HepG2 (cell line): ENCODE data around the gene SLC36A1. TPM values are rescaled to one million over a fixed set of nuclear protein-coding genes. Genes with fewer than 3 reads are reported as not detected.

Source experiments
- ATAC-seq: fragments of 200-7000 bp; cut with Tn5 transposase; 3 replicates; pipeline ENCODE4 v1.9.1; 2020; ENCODE audit warnings: mild to moderate bottlenecking, moderate library complexity
- BruUV-seq: library from RNA; stranded (reverse); fragments of 400-500 nt; replicated peaks from 2 replicates; lab custom pipeline; 2021; lab: Mats Ljungman, UMichigan
- CTCF ChIA-PET: fragments of 300-600 bp; formaldehyde crosslinking; extraction: SDS; loops from one replicate; lab custom pipeline; 2021; ENCODE audit warnings: low total read pairs, inconsistent platforms, low intra/inter-chr PET ratio; lab: Yijun Ruan, JAX
- POLR2A ChIA-PET: fragments of 350-600 bp; sonication (Branson Sonifier 250); formaldehyde crosslinking; loops from one replicate; lab custom pipeline; 2020; ENCODE audit warnings: antibody characterized with exemption, inconsistent platforms; lab: Yijun Ruan, JAX
- DNase-seq: peaks from one replicate; pipeline ENCODE4 v3.0.0-alpha.2; 2015; ENCODE audit warnings: low spot score
- FAIRE-seq: peaks from 3 replicates; lab custom pipeline; 2011; peaks lifted over from hg19 to GRCh38; lab: Jason Lieb, UNC
- H2AFZ ChIP-seq: one replicate; pipeline ENCODE4 v1.6.1; 2011; ENCODE audit warnings: low read length, inconsistent platforms
- H3K27ac ChIP-seq: fragments of 300-600 bp; 3 replicates; pipeline ENCODE4 v1.8.0; 2011; ENCODE audit warnings: mixed run types, mild to moderate bottlenecking, mixed read lengths, low read length, inconsistent platforms; ENCODE audit not compliant: insufficient read depth; ENCODE audit errors: extremely low read length
- H3K27me3 ChIP-seq, 2 experiments: fragments of 200-600 bp in 1 of 2; 2 replicates in 1 of 2; 3 replicates in 1 of 2; pipeline versions ENCODE4 v1.6.0 to v1.8.0; 2011; ENCODE audit warnings: low read length in 2 of 2, mild to moderate bottlenecking in 2 of 2, moderate library complexity in 2 of 2, inconsistent platforms in 1 of 2; ENCODE audit not compliant: insufficient read depth in 2 of 2, control insufficient read depth in 1 of 2
- H3K36me3 ChIP-seq, 2 experiments: fragments of 200-600 bp in 1 of 2; replicated peaks in 1 of 2; 2 replicates in 1 of 2; 3 replicates in 1 of 2; pipeline versions ENCODE4 v1.5.1 to v1.8.0; 2011; ENCODE audit warnings: low read length in 2 of 2, inconsistent platforms in 1 of 2; ENCODE audit not compliant: insufficient read depth in 2 of 2, control insufficient read depth in 1 of 2
- H3K4me1 ChIP-seq: 2 replicates; pipeline ENCODE4 v1.5.1; 2012; ENCODE audit warnings: low read length, inconsistent platforms; ENCODE audit not compliant: insufficient read depth
- H3K4me2 ChIP-seq: 2 replicates; pipeline ENCODE4 v1.6.0; 2011; ENCODE audit warnings: low read depth, low read length, inconsistent platforms
- H3K4me3 ChIP-seq, 3 experiments: fragments of 200-600 bp in 1 of 3; sonication (generic), shearing (Covaris generic) in 1 of 3; replicated peaks in 1 of 3; 2 replicates each; pipeline ENCODE4 v1.5.1; 2011 to 2016; ENCODE audit warnings: low read length in 3 of 3, inconsistent platforms in 2 of 3, low read depth in 2 of 3, mild to moderate bottlenecking in 2 of 3, control low read depth in 1 of 3, mixed read lengths in 1 of 3; ENCODE audit not compliant: insufficient read depth in 1 of 3
- H3K79me2 ChIP-seq: one replicate; pipeline ENCODE4 v1.6.1; 2011; ENCODE audit warnings: low read length, inconsistent platforms; ENCODE audit not compliant: insufficient read depth
- H3K9ac ChIP-seq: 2 replicates; pipeline ENCODE4 v1.6.0; 2011; ENCODE audit warnings: mild to moderate bottlenecking, low read depth, low read length, inconsistent platforms; ENCODE audit not compliant: insufficient read depth
- H3K9me3 ChIP-seq: 2 replicates; pipeline ENCODE4 v1.5.1; 2012; ENCODE audit warnings: mild to moderate bottlenecking, low read length
- H4K20me1 ChIP-seq: 2 replicates; pipeline ENCODE4 v1.6.0; 2011; ENCODE audit warnings: inconsistent platforms, mild to moderate bottlenecking, low read length, moderate library complexity; ENCODE audit not compliant: insufficient read depth
- ATF7 ChIP-seq, 2 experiments: fragments of 450-650 bp in 1 of 2; sonication (generic) in 1 of 2; formaldehyde crosslinking in 1 of 2; IDR thresholded peaks; 2 replicates each; pipeline versions ENCODE4 v1.4.0 to v1.6.1; 2016 to 2020; ENCODE audit warnings: antibody characterized with exemption in 1 of 2, mild to moderate bottlenecking in 1 of 2, missing genetic modification reagents in 1 of 2
- NFIB ChIP-seq: sonication (generic); formaldehyde crosslinking; IDR thresholded peaks from 2 replicates; pipeline ENCODE4 v1.9.0; 2021; ENCODE audit warnings: missing genetic modification reagents, mild to moderate bottlenecking, borderline replicate concordance
- STAG1 ChIP-seq: sonication (generic); formaldehyde crosslinking; IDR thresholded peaks from 2 replicates; pipeline ENCODE4 v1.4.0; 2020; ENCODE audit warnings: missing genetic modification reagents
- TSC22D2 ChIP-seq: sonication (generic); formaldehyde crosslinking; IDR thresholded peaks from 2 replicates; pipeline ENCODE4 v1.5.1; 2020; ENCODE audit warnings: missing genetic modification reagents, mild to moderate bottlenecking, borderline replicate concordance
- ZNF407 ChIP-seq: sonication (generic); formaldehyde crosslinking; IDR thresholded peaks from one replicate; pipeline ENCODE4 v1.5.1; 2020; ENCODE audit warnings: mild to moderate bottlenecking, missing genetic modification reagents; ENCODE audit errors: not compliant biosample characterization
- WGBS: methylation state at CpG from one replicate; pipeline ENCODE4 v1.1.6; 2017; ENCODE audit warnings: low lambda C conversion rate; 5-methylcytosine and 5-hydroxymethylcytosine counted together
- in situ Hi-C: cut with HindIII; loops from 2 replicates; pipeline ENCODE4 v1.10.0; 2017; ENCODE audit warnings: low pct_unique_long_range_greater_than_20kb; ENCODE audit not compliant: extremely low pct_ligation_motif_present
- intact Hi-C: fragments of 100-400 bp; cut with micrococcal nuclease; formaldehyde crosslinking; loops from one replicate; pipeline ENCODE4 v1.10.0; 2022; ENCODE audit not compliant: unreplicated experiment
- polyA plus RNA-seq, 8 experiments: library from polyadenylated mRNA; depleted of rRNA in 3 of 8; stranded (reverse) in 7 of 8; unstranded in 1 of 8; fragments of >200 nt; fragmentation: Illumina TruSeq in 4 of 8; extraction: Trizol in 4 of 8; gene quantifications; 2 replicates each; pipeline versions ENCODE4 v1.2.1 to v1.2.3, GENCODE V29; 2011 to 2016; ENCODE audit warnings: low read depth in 4 of 8, missing spikeins in 1 of 8, mixed read lengths in 1 of 8; ENCODE audit not compliant: insufficient read depth in 1 of 8
- total RNA-seq, 5 experiments: library from RNA; depleted of rRNA; stranded (reverse); fragments of >200 nt; fragmentation: Illumina TruSeq; extraction: Trizol; gene quantifications; 2 replicates each; pipeline ENCODE4 v1.2.3, GENCODE V29; 2016; ENCODE audit warnings: low read depth in 1 of 5
- TF ChIP-seq, protein P1 (sequence below): sonication (generic); formaldehyde crosslinking; IDR thresholded peaks from 2 replicates; pipeline ENCODE4 v1.5.1; 2020; ENCODE audit warnings: missing genetic modification reagents, mild to moderate bottlenecking, borderline replicate concordance

SLC36A1 gene
- total and polyA plus RNA-seq, 2 of the 13 experiments (the other 11 are each of a cell fraction or from before 2014, with no cell fraction given): 8.0 to 8.9 TPM

DNA sequence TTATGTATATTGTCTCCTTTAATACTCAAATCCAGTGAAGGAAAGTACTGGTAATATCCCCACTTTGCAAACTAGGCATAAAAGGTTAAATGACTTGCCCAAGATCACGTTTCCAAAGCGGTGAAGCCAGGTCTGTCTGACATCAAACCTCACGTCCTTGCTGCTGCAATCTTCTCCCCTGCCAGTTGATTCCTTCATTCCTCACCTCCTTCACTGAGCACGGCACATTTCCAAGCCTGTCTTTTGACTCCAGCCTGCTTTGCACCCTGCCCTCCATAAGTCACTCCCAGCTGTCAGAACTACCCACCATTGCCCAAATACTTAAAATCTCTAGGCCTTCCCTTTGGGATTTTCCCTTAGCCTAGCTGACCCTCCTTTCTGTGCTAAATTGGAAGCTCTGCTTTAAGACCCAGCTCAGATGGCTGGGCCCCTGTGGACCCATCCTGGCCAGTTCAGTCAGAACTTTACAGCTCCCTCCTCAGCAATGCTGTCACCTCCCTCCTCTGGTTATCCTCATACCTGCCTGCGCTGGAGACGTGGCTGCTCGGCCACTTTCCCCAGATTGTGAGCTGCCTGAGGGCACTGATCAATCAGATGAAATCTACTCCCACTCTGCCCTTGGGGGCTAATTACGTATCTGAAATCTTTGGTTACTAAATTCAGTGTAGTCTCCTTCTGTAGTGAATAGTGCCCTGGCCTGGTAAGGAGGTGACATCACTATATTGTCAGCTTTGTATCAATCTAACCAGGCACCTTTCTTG is 51.2 kb downstream of the SLC36A1 start:
- Histone ChIP-seq H4K20me1 (no peaks in the 10 kb centered on the region), H3K36me3 (no peaks in the 10 kb centered on the region), H3K27ac (no peak overlapping the region), H3K9me3 (no peaks in the 10 kb centered on the region), H3K27me3 (no peaks in the 10 kb centered on the region), H3K9ac (no peak overlapping the region), H3K4me1 (no peaks in the 10 kb centered on the region), H3K4me2 (no peak overlapping the region), H3K4me3 (no peak overlapping the region), H2AFZ (no peak overlapping the region), H3K79me2 (no peaks in the 10 kb centered on the region)
- ATAC-seq: no peak
- CTCF ChIA-PET: no interaction called here
- no peak for DNase-seq
- peak; percentile 16; the same call in 1 of the 2 replicates for TF ChIP-seq ATF7 (IDR thresholded peaks at IDR 0.05)
- TF ChIP-seq ATF7 (CRISPR knock-in tag; IDR thresholded peaks at IDR 0.05): no peak
- no peak for TF ChIP-seq TSC22D2 (CRISPR knock-in tag)
- intact Hi-C loops (no loop called here), in situ Hi-C loops (no loop called here)
- POLR2A ChIA-PET: no interaction called here
- WGBS: 56% methylated on average over 6 of the region's 8 CpGs
- no peak for FAIRE-seq
- no TSS peak for BruUV-seq

DNA sequence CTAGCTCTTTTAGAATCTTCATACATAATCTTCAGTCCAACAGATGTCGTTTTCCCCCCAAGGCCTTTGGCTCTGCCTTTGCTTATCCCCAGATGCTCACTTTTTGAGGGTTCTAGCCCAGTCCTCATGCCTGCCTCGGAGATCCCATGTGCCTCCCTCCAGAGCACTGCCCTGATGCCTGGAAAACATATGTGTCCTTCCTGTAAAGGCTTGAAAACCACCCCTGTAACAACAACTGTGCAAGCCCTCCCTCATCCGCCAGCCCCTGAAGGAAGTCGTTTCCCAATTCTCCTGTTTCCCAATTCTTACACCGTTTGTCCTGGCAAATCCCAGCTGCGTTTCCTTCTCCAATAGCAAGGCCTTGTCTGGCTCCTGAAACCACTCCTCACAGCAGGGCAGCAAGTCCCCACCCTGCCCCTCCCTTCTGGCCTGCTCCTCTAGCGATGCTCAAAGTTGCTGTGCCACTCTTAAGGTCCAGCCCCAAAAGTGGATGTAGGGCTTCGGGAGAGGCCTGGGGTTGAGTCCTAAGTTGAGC is 52.2 kb downstream of the SLC36A1 start:
- H3K79me2 ChIP-seq: no peaks in the 10 kb centered on the region
- no peak for FAIRE-seq
- intact Hi-C loops (loop anchor here (1.0 kb wide), 2 partner anchors 52 to 153 kb away; partner anchors contain the start of gene SLC36A1), in situ Hi-C loops (loop anchor here (5.0 kb wide), 1 partner anchor 52 kb away; the partner anchor contains the start of gene SLC36A1)
- no peaks in the 10 kb centered on the region for H4K20me1 ChIP-seq
- H3K4me1 ChIP-seq: no peaks in the 10 kb centered on the region
- POLR2A ChIA-PET: no interaction called here
- CTCF ChIA-PET: interaction anchor here (1.5 to 2.3 kb wide), 2 partner anchors 40 to 52 kb away, joined by 3 to 37 read pairs; partner anchors contain the start of gene SLC36A1
- H3K9me3 ChIP-seq: no peaks in the 10 kb centered on the region
- no peak for ATAC-seq
- H2AFZ ChIP-seq: no peak overlapping the region
- no TSS peak for BruUV-seq
- H3K36me3 ChIP-seq: no peaks in the 10 kb centered on the region
- H3K27ac ChIP-seq: no peak overlapping the region
- WGBS: 64% methylated on average over 8 of the region's 8 CpGs
- no peaks in the 10 kb centered on the region for H3K27me3 ChIP-seq
- H3K4me3 ChIP-seq: no peak overlapping the region
- no peak for DNase-seq
- no peak overlapping the region for H3K9ac ChIP-seq
- H3K4me2 ChIP-seq: no peak overlapping the region
- no peak for TF ChIP-seq NFIB
- TF ChIP-seq STAG1 (CRISPR knock-in tag): no peak
- TF ChIP-seq ZNF407 (CRISPR knock-in tag): no peak
- TF ChIP-seq, protein P1, sequence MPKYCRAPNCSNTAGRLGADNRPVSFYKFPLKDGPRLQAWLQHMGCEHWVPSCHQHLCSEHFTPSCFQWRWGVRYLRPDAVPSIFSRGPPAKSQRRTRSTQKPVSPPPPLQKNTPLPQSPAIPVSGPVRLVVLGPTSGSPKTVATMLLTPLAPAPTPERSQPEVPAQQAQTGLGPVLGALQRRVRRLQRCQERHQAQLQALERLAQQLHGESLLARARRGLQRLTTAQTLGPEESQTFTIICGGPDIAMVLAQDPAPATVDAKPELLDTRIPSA (CRISPR knock-in tag): no peak
